ENCODE measurements around the gene MFN2. TPM values are rescaled to one million over a fixed set of nuclear protein-coding genes. Genes with fewer than 3 reads are reported as not detected.
A peak's percentile ranks its signal among the peaks of the same experiment; 100 is the strongest.
"Not testable (repeated sequence)": the region's sequence is repeated elsewhere in the genome, so short reads cannot be mapped to it uniquely, and the experiment has no call there.

The MFN2 gene
- total RNA-seq, 4 donors from 2014 or later, result 53.8 to 71.6 (median 58.7) TPM

GRCh38 chr1:12031039-12031980, 51.1 kb downstream of the MFN2 start:
- Histone ChIP-seq H3K4me1 (peaks cover 0 to 48% (median 21%) of the 10 kb centered on the region in 4 donors), H3K27ac (peak overlapping the region in 2 of 4 donors; percentile 47 to 87), H3K4me3 (no peak overlapping the region), H3K27me3 (no peaks in the 10 kb centered on the region), H3K9me3 (no peaks in the 10 kb centered on the region), H3K36me3 (peaks cover 3 to 63% (median 4%) of the 10 kb centered on the region in 3 donors)
- 60 to 70% methylated on average over 18 to 19 of the region's 20 CpGs for WGBS, 2 donors
- no peak for DNase-seq (ENCODE audit: low spot score in 2 of 2)
- no peak for TF ChIP-seq POLR2A (IDR thresholded peaks at IDR 0.05)
- peak in 4 of 5 experiments; percentile 22 to 50 (median 24) for TF ChIP-seq CTCF (IDR thresholded peaks at IDR 0.05)

DNA sequence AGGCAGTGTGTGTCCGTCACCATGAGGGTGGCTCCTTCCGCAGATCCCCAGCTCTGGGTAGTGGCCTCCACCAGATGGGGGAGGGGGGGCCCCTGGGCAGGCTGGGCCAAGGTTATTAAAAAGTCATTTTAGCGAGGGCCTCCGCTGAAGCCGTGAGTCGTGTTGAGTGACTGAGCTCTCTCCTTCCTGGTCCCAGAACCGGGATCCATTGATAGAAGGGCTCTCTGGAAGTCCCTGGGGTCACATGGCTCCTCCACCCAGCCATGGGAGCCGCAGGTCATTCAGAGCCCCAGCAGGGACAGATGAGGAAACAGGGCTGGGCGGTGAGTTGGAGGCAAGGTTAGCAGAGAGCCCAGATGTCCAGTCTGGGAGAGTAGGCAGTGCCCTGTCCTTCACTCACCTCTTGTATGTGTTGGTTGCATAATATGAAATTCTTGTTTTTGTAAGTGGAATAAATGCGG, 51.9 kb downstream of the MFN2 start:
- no peaks in the 10 kb centered on the region for H3K9me3 ChIP-seq
- H3K27me3 ChIP-seq, result no peaks in the 10 kb centered on the region
- no peak for TF ChIP-seq EP300 (IDR thresholded peaks at IDR 0.05)
- TF ChIP-seq CTCF (IDR thresholded peaks at IDR 0.05), result no peak
- no peak for TF ChIP-seq POLR2A (IDR thresholded peaks at IDR 0.05)
- WGBS, 2 donors, result 70 to 80% methylated on average over 9 to 10 of the region's 10 CpGs
- no peak for DNase-seq (ENCODE audit: low spot score in 2 of 2)
- peaks cover 0 to 48% (median 21%) of the 10 kb centered on the region in 4 donors for H3K4me1 ChIP-seq
- H3K27ac ChIP-seq, result peak overlapping the region in 2 of 4 donors; percentile 47 to 87
- peaks cover 3 to 54% (median 4%) of the 10 kb centered on the region in 3 donors for H3K36me3 ChIP-seq
- no peak overlapping the region for H3K4me3 ChIP-seq

DNA sequence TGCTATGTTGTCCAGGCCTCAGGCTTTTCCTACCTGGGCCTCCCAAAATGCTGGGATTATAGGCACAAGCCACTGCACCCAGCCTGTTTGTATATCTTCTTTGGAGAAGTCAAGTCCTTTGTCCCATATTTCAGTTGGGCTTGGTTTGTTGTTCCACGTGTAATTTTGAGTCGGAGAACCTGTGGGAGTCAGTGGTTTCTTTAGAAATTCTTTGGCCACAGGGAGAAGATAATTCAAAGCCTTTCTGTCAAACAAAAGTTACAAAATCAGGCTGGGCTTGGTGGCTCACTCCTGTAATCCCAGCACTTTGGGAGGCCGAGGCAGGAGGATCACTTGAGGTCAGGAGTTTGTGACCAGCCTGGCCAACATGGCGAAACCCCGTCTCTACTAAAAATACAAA, 53.2 kb downstream of the MFN2 start:
- 72 to 74% methylated on average over 5 of the region's 5 CpGs for WGBS, 2 donors
- Histone ChIP-seq H3K27ac (peak overlapping the region; percentile 60 to 87 (median 74)), H3K4me1 (peaks cover 0 to 48% (median 21%) of the 10 kb centered on the region in 4 donors), H3K36me3 (peaks cover 3 to 42% (median 4%) of the 10 kb centered on the region in 3 donors)
- DNase-seq (ENCODE audit: low spot score in 2 of 2); H3K27me3 ChIP-seq; H3K9me3 ChIP-seq; H3K4me3 ChIP-seq: not testable (repeated sequence)

- Histone ChIP-seq H3K4me1 (peaks cover 0 to 48% (median 21%) of the 10 kb centered on the region in 4 donors), H3K27ac (peak overlapping the region; percentile 60 to 87 (median 74)), H3K27me3 (no peaks in the 10 kb centered on the region)
Observed at GRCh38 chr1:12034381-12034801, 54.1 kb downstream of the MFN2 start.

GRCh38 chr1:12035312-12035711, 55.1 kb downstream of the MFN2 start:
- Histone ChIP-seq H3K27ac (peak overlapping the region in 3 of 4 donors; percentile 60 to 87 (median 87)), H3K9me3 (no peaks in the 10 kb centered on the region), H3K4me3 (no peak overlapping the region), H3K36me3 (peaks cover 0 to 23% (median 0%) of the 10 kb centered on the region in 3 donors), H3K4me1 (peaks cover 0 to 48% (median 21%) of the 10 kb centered on the region in 4 donors), H3K27me3 (no peaks in the 10 kb centered on the region)
- WGBS, 2 donors, result 49 to 64% methylated on average over 4 of the region's 4 CpGs
- no peak for DNase-seq (ENCODE audit: low spot score in 2 of 2)
- TF ChIP-seq CTCF (IDR thresholded peaks at IDR 0.05) (no peak), POLR2A (IDR thresholded peaks at IDR 0.05) (no peak), EP300 (IDR thresholded peaks at IDR 0.05) (no peak)

More at GRCh38 chr1:12034381-12034801, 54.1 kb downstream of the MFN2 start:
- Histone ChIP-seq H3K36me3 (peaks cover 3 to 32% (median 4%) of the 10 kb centered on the region in 3 donors), H3K4me3 (no peak overlapping the region), H3K9me3 (no peaks in the 10 kb centered on the region)
- WGBS, 2 donors, result 19 to 35% methylated on average over 6 to 7 of the region's 7 CpGs
- peak in 1 of 2 donors; percentile 78 for TF ChIP-seq EP300 (IDR thresholded peaks at IDR 0.05)
- TF ChIP-seq CTCF (IDR thresholded peaks at IDR 0.05), result no peak
- DNase-seq (ENCODE audit: low spot score in 2 of 2), result peak; percentile 63 to 83
